ENCODE data around the gene TCP11L2. TPM values are rescaled to one million over a fixed set of nuclear protein-coding genes. Genes with fewer than 3 reads are reported as not detected.
"Not testable (repeated sequence)": the region's sequence is repeated elsewhere in the genome, so short reads cannot be mapped to it uniquely, and the experiment has no call there.

Gene TCP11L2
- total RNA-seq, 2 experiments from 2014 or later = 139 to 144 TPM

GRCh38 chr12:106285982-106286381, 16.6 kb upstream of the TCP11L2 start:
- no peak overlapping the region for H3K27ac ChIP-seq (ENCODE audit: low read depth in 1 of 2, low read length in 2 of 2)
- ChIA-PET CTCF (no interaction called here), POLR2A (interaction anchor here (0.6 to 1.2 kb wide), 2 partner anchors 12 to 17 kb away, joined by 3 to 5 read pairs; no protein-coding TSS in a partner anchor)
- H3K27me3 Mint-ChIP-seq = peaks cover 10% of the 10 kb centered on the region
- no peaks in the 10 kb centered on the region for H3K27me3 ChIP-seq (ENCODE audit: control insufficient read depth in 1 of 2, insufficient read depth in 2 of 2, low read length in 2 of 2)
- peaks cover 3% of the 10 kb centered on the region for H3K9me3 Mint-ChIP-seq
- DNase-seq (no peak), ATAC-seq (ENCODE audit: poor library complexity) (no peak)
- H3K4me1 ChIP-seq (ENCODE audit: insufficient read depth, low read length) = no peaks in the 10 kb centered on the region
- intact Hi-C loops (cut with DNase I, micrococcal nuclease) = no loop called here
- H3K4me3 ChIP-seq (ENCODE audit: low read length) = no peak overlapping the region
- peaks cover 8 to 12% of the 10 kb centered on the region in 2 experiments for H3K9me3 ChIP-seq (ENCODE audit: control insufficient read depth in 1 of 2, insufficient read depth in 1 of 2, low read length in 2 of 2)
- H3K4me3 Mint-ChIP-seq = no peak overlapping the region
- H3K4me1 Mint-ChIP-seq (ENCODE audit: low read depth) = no peaks in the 10 kb centered on the region
- no peak overlapping the region for H3K27ac Mint-ChIP-seq
- H3K36me3 Mint-ChIP-seq (ENCODE audit: low read depth) = no peaks in the 10 kb centered on the region
- no peak for TF ChIP-seq CTCF (IDR thresholded peaks at IDR 0.05)
- no peaks in the 10 kb centered on the region for H3K36me3 ChIP-seq (ENCODE audit: insufficient read depth, low read length)

GRCh38 chr12:106286576-106287162, 15.9 kb upstream of the TCP11L2 start:
- H3K4me3 Mint-ChIP-seq; H3K4me1 Mint-ChIP-seq (ENCODE audit: low read depth); H3K27me3 ChIP-seq (ENCODE audit: control insufficient read depth in 1 of 2, insufficient read depth in 2 of 2, low read length in 2 of 2); H3K27ac Mint-ChIP-seq; H3K9me3 ChIP-seq (ENCODE audit: control insufficient read depth in 1 of 2, insufficient read depth in 1 of 2, low read length in 2 of 2); DNase-seq; H3K27ac ChIP-seq (ENCODE audit: low read depth in 1 of 2, low read length in 2 of 2); H3K27me3 Mint-ChIP-seq; H3K4me1 ChIP-seq (ENCODE audit: insufficient read depth, low read length); H3K36me3 ChIP-seq (ENCODE audit: insufficient read depth, low read length); CTCF ChIA-PET; H3K4me3 ChIP-seq (ENCODE audit: low read length); H3K36me3 Mint-ChIP-seq (ENCODE audit: low read depth); intact Hi-C loops (cut with DNase I, micrococcal nuclease); ATAC-seq (ENCODE audit: poor library complexity); H3K9me3 Mint-ChIP-seq: not testable (repeated sequence)
- POLR2A ChIA-PET = interaction anchor here (0.6 kb wide), 1 partner anchor 17 kb away, joined by 3 read pairs; no protein-coding TSS in a partner anchor

GRCh38 chr12:106287364-106287763, 15.2 kb upstream of the TCP11L2 start:
- H3K4me3 ChIP-seq (ENCODE audit: low read length) = no peak overlapping the region
- H3K36me3 ChIP-seq (ENCODE audit: insufficient read depth, low read length) = no peaks in the 10 kb centered on the region
- Mint-ChIP-seq H3K27me3 (peaks cover 10% of the 10 kb centered on the region), H3K27ac (no peak overlapping the region), H3K36me3 (ENCODE audit: low read depth) (no peaks in the 10 kb centered on the region), H3K4me3 (no peak overlapping the region), H3K9me3 (peaks cover under 1% of the 10 kb centered on the region), H3K4me1 (ENCODE audit: low read depth) (no peaks in the 10 kb centered on the region)
- DNase-seq = no peak
- no peaks in the 10 kb centered on the region for H3K27me3 ChIP-seq (ENCODE audit: control insufficient read depth in 1 of 2, insufficient read depth in 2 of 2, low read length in 2 of 2)
- no peak overlapping the region for H3K27ac ChIP-seq (ENCODE audit: low read depth in 1 of 2, low read length in 2 of 2)
- H3K9me3 ChIP-seq (ENCODE audit: control insufficient read depth in 1 of 2, insufficient read depth in 1 of 2, low read length in 2 of 2) = peaks cover 0 to under 1% of the 10 kb centered on the region in 2 experiments
- ATAC-seq (ENCODE audit: poor library complexity) = no peak
- POLR2A ChIA-PET = no interaction called here
- TF ChIP-seq CTCF (IDR thresholded peaks at IDR 0.05) = no peak
- H3K4me1 ChIP-seq (ENCODE audit: insufficient read depth, low read length) = no peaks in the 10 kb centered on the region
- intact Hi-C loops (cut with DNase I, micrococcal nuclease) = no loop called here
- CTCF ChIA-PET = no interaction called here

- POLR2A ChIA-PET = no interaction called here
- H3K27ac Mint-ChIP-seq = no peak overlapping the region
- ATAC-seq (ENCODE audit: poor library complexity) (no peak), DNase-seq (no peak)
- Histone ChIP-seq H3K27ac (ENCODE audit: low read depth in 1 of 2, low read length in 2 of 2) (no peak overlapping the region), H3K27me3 (ENCODE audit: control insufficient read depth in 1 of 2, insufficient read depth in 2 of 2, low read length in 2 of 2) (no peaks in the 10 kb centered on the region), H3K36me3 (ENCODE audit: insufficient read depth, low read length) (no peaks in the 10 kb centered on the region), H3K4me1 (ENCODE audit: insufficient read depth, low read length) (no peaks in the 10 kb centered on the region), H3K4me3 (ENCODE audit: low read length) (no peak overlapping the region), H3K9me3 (ENCODE audit: control insufficient read depth in 1 of 2, insufficient read depth in 1 of 2, low read length in 2 of 2) (no peaks in the 10 kb centered on the region)
- no peak overlapping the region for H3K4me3 Mint-ChIP-seq
- no peaks in the 10 kb centered on the region for H3K9me3 Mint-ChIP-seq
- no peak for TF ChIP-seq CTCF (IDR thresholded peaks at IDR 0.05)
- peaks cover 10% of the 10 kb centered on the region for H3K27me3 Mint-ChIP-seq
- no peaks in the 10 kb centered on the region for H3K4me1 Mint-ChIP-seq (ENCODE audit: low read depth)
- intact Hi-C loops (cut with DNase I, micrococcal nuclease) = no loop called here
- no peaks in the 10 kb centered on the region for H3K36me3 Mint-ChIP-seq (ENCODE audit: low read depth)
- CTCF ChIA-PET = no interaction called here
Observed at GRCh38 chr12:106288101-106288493, 14.4 kb upstream of the TCP11L2 start.

All from CD4-positive, alpha-beta T cell (primary cell).